Activated CD4-positive, alpha-beta T cell treated with anti-CD3 and anti-CD28 coated beads, Interleukin-2, amount 10 ng/mL, durations not matched to agents 24 days and 14 days (primary cell): ENCODE data around the gene DPH1. TPM values are rescaled to one million over a fixed set of nuclear protein-coding genes. Genes with fewer than 3 reads are reported as not detected.
A peak's percentile ranks its signal among the peaks of the same experiment; 100 is the strongest.
"Not testable (repeated sequence)": the region's sequence is repeated elsewhere in the genome, so short reads cannot be mapped to it uniquely, and the experiment has no call there.

ENCODE experiments used
- DNase-seq: peaks from one replicate; pipeline ENCODE4 v3.0.0; 2022
- H3K27ac Mint-ChIP-seq: one replicate; pipeline ENCODE4 v1.8.0; 2022; ENCODE audit warnings: mild to moderate bottlenecking, mixed read lengths
- H3K27me3 Mint-ChIP-seq: one replicate; pipeline ENCODE4 v1.8.0; 2022; ENCODE audit warnings: mixed read lengths
- H3K36me3 Mint-ChIP-seq: one replicate; pipeline ENCODE4 v1.8.0; 2022; ENCODE audit warnings: low read depth, mild to moderate bottlenecking, mixed read lengths
- H3K4me1 Mint-ChIP-seq: one replicate; pipeline ENCODE4 v1.8.0; 2021; ENCODE audit warnings: mixed read lengths
- H3K4me3 Mint-ChIP-seq: one replicate; pipeline ENCODE4 v1.8.0; 2022; ENCODE audit warnings: mild to moderate bottlenecking, moderate library complexity, mixed read lengths
- H3K9me3 Mint-ChIP-seq: one replicate; pipeline ENCODE4 v1.8.0; 2021; ENCODE audit warnings: mixed read lengths
- intact Hi-C: fragments of 100-400 bp; cut with micrococcal nuclease; formaldehyde crosslinking; loops from one replicate; pipeline ENCODE4 v1.15.1; 2023
- total RNA-seq: library from RNA; stranded (reverse); gene quantifications from 2 replicates; pipeline ENCODE4 v1.2.3, GENCODE V29; 2022

The DPH1 gene
- total RNA-seq, 1 donor from 2014 or later: 55.9 TPM

GRCh38 chr17:1997289-1997926, 32.5 kb upstream of the DPH1 start:
- Mint-ChIP-seq H3K4me1 (peaks cover 4% of the 10 kb centered on the region), H3K27me3 (peaks cover 36% of the 10 kb centered on the region), H3K27ac (no peak overlapping the region), H3K9me3 (no peaks in the 10 kb centered on the region), H3K4me3 (no peak overlapping the region), H3K36me3 (no peaks in the 10 kb centered on the region)
- DNase-seq: no peak
- intact Hi-C loops: no loop called here

GRCh38 chr17:1997927-1998742, 31.8 kb upstream of the DPH1 start:
- Mint-ChIP-seq H3K27me3 (peaks cover 36% of the 10 kb centered on the region), H3K27ac (no peak overlapping the region), H3K9me3 (no peaks in the 10 kb centered on the region), H3K4me3 (no peak overlapping the region), H3K36me3 (no peaks in the 10 kb centered on the region), H3K4me1 (peaks cover 4% of the 10 kb centered on the region)
- intact Hi-C loops: no loop called here
- DNase-seq: peak; percentile 62

GRCh38 chr17:1999557-2000251, 30.2 kb upstream of the DPH1 start:
- Mint-ChIP-seq H3K36me3 (no peaks in the 10 kb centered on the region), H3K4me1 (peaks cover 4% of the 10 kb centered on the region), H3K9me3 (no peaks in the 10 kb centered on the region), H3K27me3 (peaks cover 33% of the 10 kb centered on the region), H3K4me3 (peak overlapping the region; percentile 72), H3K27ac (no peak overlapping the region)
- no peak for DNase-seq
- intact Hi-C loops: no loop called here

- DNase-seq: no peak
- no peak overlapping the region for H3K4me3 Mint-ChIP-seq
- H3K9me3 Mint-ChIP-seq: no peaks in the 10 kb centered on the region
- intact Hi-C loops: no loop called here
- no peaks in the 10 kb centered on the region for H3K36me3 Mint-ChIP-seq
- peaks cover 4% of the 10 kb centered on the region for H3K4me1 Mint-ChIP-seq
- no peak overlapping the region for H3K27ac Mint-ChIP-seq
- peaks cover 14% of the 10 kb centered on the region for H3K27me3 Mint-ChIP-seq
Observed at GRCh38 chr17:2002767-2003329, 27.1 kb upstream of the DPH1 start.

GRCh38 chr17:2003525-2003924, 26.4 kb upstream of the DPH1 start:
- Mint-ChIP-seq H3K4me3 (no peak overlapping the region), H3K27me3 (peaks cover 14% of the 10 kb centered on the region), H3K36me3 (no peaks in the 10 kb centered on the region), H3K27ac (no peak overlapping the region), H3K4me1 (peaks cover 4% of the 10 kb centered on the region), H3K9me3 (no peaks in the 10 kb centered on the region)
- DNase-seq: no peak
- intact Hi-C loops: no loop called here

- Mint-ChIP-seq H3K27ac (no peak overlapping the region), H3K27me3 (peaks cover 8% of the 10 kb centered on the region), H3K36me3 (no peaks in the 10 kb centered on the region), H3K4me3 (no peak overlapping the region), H3K4me1 (peaks cover under 1% of the 10 kb centered on the region), H3K9me3 (no peaks in the 10 kb centered on the region)
- no peak for DNase-seq
- intact Hi-C loops: no loop called here
Observed at GRCh38 chr17:2004435-2004952, 25.5 kb upstream of the DPH1 start.

- intact Hi-C loops: no loop called here
- no peak overlapping the region for H3K4me3 Mint-ChIP-seq
- H3K4me1 Mint-ChIP-seq: no peaks in the 10 kb centered on the region
- no peaks in the 10 kb centered on the region for H3K9me3 Mint-ChIP-seq
- no peak for DNase-seq
- no peaks in the 10 kb centered on the region for H3K36me3 Mint-ChIP-seq
- peaks cover 11% of the 10 kb centered on the region for H3K27me3 Mint-ChIP-seq
- H3K27ac Mint-ChIP-seq: no peak overlapping the region
Observed at GRCh38 chr17:2008332-2009126, 21.4 kb upstream of the DPH1 start.

- no peak for DNase-seq
- Mint-ChIP-seq H3K9me3 (no peaks in the 10 kb centered on the region), H3K36me3 (no peaks in the 10 kb centered on the region), H3K27ac (no peak overlapping the region), H3K4me1 (no peaks in the 10 kb centered on the region), H3K4me3 (no peak overlapping the region), H3K27me3 (peaks cover 11% of the 10 kb centered on the region)
- intact Hi-C loops: no loop called here
Observed at GRCh38 chr17:2009737-2010136, 20.2 kb upstream of the DPH1 start.

- Mint-ChIP-seq H3K27me3 (peaks cover 11% of the 10 kb centered on the region), H3K4me3 (no peak overlapping the region), H3K4me1 (no peaks in the 10 kb centered on the region), H3K9me3 (no peaks in the 10 kb centered on the region), H3K36me3 (no peaks in the 10 kb centered on the region), H3K27ac (no peak overlapping the region)
- intact Hi-C loops: no loop called here
- no peak for DNase-seq
Observed at GRCh38 chr17:2011411-2012371, 18.3 kb upstream of the DPH1 start.

GRCh38 chr17:2012499-2012898, 17.5 kb upstream of the DPH1 start:
- no peak overlapping the region for H3K27ac Mint-ChIP-seq
- peaks cover 11% of the 10 kb centered on the region for H3K27me3 Mint-ChIP-seq
- no peaks in the 10 kb centered on the region for H3K4me1 Mint-ChIP-seq
- H3K4me3 Mint-ChIP-seq: no peak overlapping the region
- intact Hi-C loops: no loop called here
- H3K9me3 Mint-ChIP-seq: no peaks in the 10 kb centered on the region
- DNase-seq: no peak
- no peaks in the 10 kb centered on the region for H3K36me3 Mint-ChIP-seq

- intact Hi-C loops, H3K27ac Mint-ChIP-seq, H3K4me3 Mint-ChIP-seq, H3K36me3 Mint-ChIP-seq, DNase-seq, H3K9me3 Mint-ChIP-seq, H3K4me1 Mint-ChIP-seq: not testable (repeated sequence)
- peaks cover 12% of the 10 kb centered on the region for H3K27me3 Mint-ChIP-seq
Observed at GRCh38 chr17:2013220-2013993, 16.5 kb upstream of the DPH1 start.

- Mint-ChIP-seq H3K4me1 (no peaks in the 10 kb centered on the region), H3K27ac (no peak overlapping the region), H3K9me3 (no peaks in the 10 kb centered on the region), H3K4me3 (no peak overlapping the region), H3K27me3 (peaks cover 12% of the 10 kb centered on the region), H3K36me3 (no peaks in the 10 kb centered on the region)
- DNase-seq: no peak
- intact Hi-C loops: no loop called here
Observed at GRCh38 chr17:2013994-2014317, 16.0 kb upstream of the DPH1 start.
